Lower lobe of right lung (tissue), 2 donors: ENCODE data around the gene SSTR1. TPM values are rescaled to one million over a fixed set of nuclear protein-coding genes. Genes with fewer than 3 reads are reported as not detected.

Experiments
- ATAC-seq, 2 donors: fragments of 200-7000 bp; cut with Tn5 transposase; one replicate each; pipeline ENCODE4 v1.9.1; 2020 to 2022; ENCODE audit warnings: mild to moderate bottlenecking in 2 of 2, moderate library complexity in 2 of 2
- DNase-seq: peaks from one replicate; pipeline ENCODE4 v3.0.0-alpha.2; 2020
- H3K27ac ChIP-seq: fragments of 200-600 bp; one replicate; pipeline ENCODE4 v1.8.0; 2022
- H3K27me3 ChIP-seq: fragments of 200-600 bp; one replicate; pipeline ENCODE4 v1.8.0; 2022; ENCODE audit warnings: low read depth
- H3K36me3 ChIP-seq: fragments of 200-600 bp; one replicate; pipeline ENCODE4 v1.8.0; 2022; ENCODE audit warnings: mild to moderate bottlenecking
- H3K4me1 ChIP-seq: fragments of 200-600 bp; one replicate; pipeline ENCODE4 v1.8.0; 2022
- H3K4me3 ChIP-seq: fragments of 200-600 bp; one replicate; pipeline ENCODE4 v1.8.0; 2022; ENCODE audit warnings: mild to moderate bottlenecking
- H3K9me3 ChIP-seq: fragments of 200-600 bp; one replicate; pipeline ENCODE4 v1.8.0; 2022
- CTCF ChIP-seq: fragments of 200-600 bp; IDR thresholded peaks from one replicate; pipeline ENCODE4 v1.8.0; 2022; ENCODE audit warnings: antibody characterized with exemption, mild to moderate bottlenecking
- intact Hi-C: fragments of 100-400 bp; cut with DNase I; formaldehyde crosslinking; loops from one replicate; pipeline ENCODE4 v1.11.0; 2022
- total RNA-seq: library from RNA; stranded (reverse); fragmentation: NEBNext Ultra II Directional; extraction: Animal tissue kit (Norgen Biotek cat#: 25700); gene quantifications from one replicate; pipeline ENCODE4 v1.2.1, GENCODE V29; 2021
- donor health status: DM: no; HTN: yes; CAD: no; lungs with severe emphysema.

Gene SSTR1
- total RNA-seq, 1 donor from 2014 or later, result 8.7 TPM

- Histone ChIP-seq H3K27me3 (peaks cover 12% of the 10 kb centered on the region), H3K4me3 (peak within 1 kb of the TSS; percentile 56), H3K27ac (peak within 1 kb of the TSS; percentile 89), H3K4me1 (no peaks in the 10 kb centered on the region), H3K9me3 (no peaks in the 10 kb centered on the region), H3K36me3 (no peaks in the 10 kb centered on the region)
- no peak for TF ChIP-seq CTCF
- intact Hi-C loops, result no loop called here
- ATAC-seq (peak; percentile 72 to 76), DNase-seq (peak; percentile 64)
Measured at GRCh38 chr14:38255673-38256532, 48.2 kb downstream of the SSTR1 start, which contains the start of gene CLEC14A. CLEC14A (minus strand) TSS chr14:38256093; CDS start chr14:38256022, 71 bp downstream.

- no peaks in the 10 kb centered on the region for H3K4me1 ChIP-seq
- intact Hi-C loops, result no loop called here
- no peak overlapping the region for H3K4me3 ChIP-seq
- H3K36me3 ChIP-seq, result no peaks in the 10 kb centered on the region
- ATAC-seq (no peak), DNase-seq (no peak)
- peak; percentile 27 for TF ChIP-seq CTCF
- H3K27me3 ChIP-seq, result peaks cover 12% of the 10 kb centered on the region
- peak overlapping the region; percentile 89 for H3K27ac ChIP-seq
- no peaks in the 10 kb centered on the region for H3K9me3 ChIP-seq
Measured at GRCh38 chr14:38256533-38256840, 48.8 kb downstream of the SSTR1 start.

- peak overlapping the region; percentile 89 for H3K27ac ChIP-seq
- intact Hi-C loops, result no loop called here
- no peak for TF ChIP-seq CTCF
- peaks cover 12% of the 10 kb centered on the region for H3K27me3 ChIP-seq
- H3K9me3 ChIP-seq, result peaks cover 7% of the 10 kb centered on the region
- ATAC-seq, result no peak
- no peak for DNase-seq
- H3K4me1 ChIP-seq, result no peaks in the 10 kb centered on the region
- no peak overlapping the region for H3K4me3 ChIP-seq
- H3K36me3 ChIP-seq, result no peaks in the 10 kb centered on the region
Measured at GRCh38 chr14:38257507-38257906, 49.8 kb downstream of the SSTR1 start.

GRCh38 chr14:38261620-38262019 is 53.9 kb downstream of the SSTR1 start:
- Histone ChIP-seq H3K36me3 (no peaks in the 10 kb centered on the region), H3K9me3 (peaks cover 11% of the 10 kb centered on the region), H3K4me3 (no peak overlapping the region), H3K4me1 (no peaks in the 10 kb centered on the region), H3K27me3 (no peaks in the 10 kb centered on the region), H3K27ac (no peak overlapping the region)
- ATAC-seq (no peak), DNase-seq (no peak)
- intact Hi-C loops, result no loop called here
- TF ChIP-seq CTCF, result no peak

Other genes starting within 250 kb of the SSTR1 start
- 57.0 TPM for gene CLEC14A, start 48.2 kb downstream of the SSTR1 start, total RNA-seq